ACC112 (cell line): Measurements from ENCODE around the gene ACSM6.

Experiments used
- H2AFZ ChIP-seq: fragments of 200-600 bp; sonication (generic); one replicate; pipeline ENCODE4 v1.6.0; 2017; ENCODE audit warnings: antibody characterized with exemption, low read length; ENCODE audit not compliant: unreplicated experiment
- H3K27ac ChIP-seq: fragments of 200-600 bp; sonication (generic); 2 replicates; pipeline ENCODE4 v1.5.1; 2014; ENCODE audit warnings: low read depth, mild to moderate bottlenecking, antibody characterized with exemption, low read length, moderate library complexity
- H3K27me3 ChIP-seq: fragments of 200-600 bp; sonication (generic); 2 replicates; pipeline ENCODE4 v1.6.1; 2014; ENCODE audit warnings: mild to moderate bottlenecking, antibody characterized with exemption, low read length, moderate library complexity, mixed read lengths; ENCODE audit not compliant: insufficient read depth
- H3K36me3 ChIP-seq: fragments of 200-600 bp; sonication (generic); 2 replicates; pipeline ENCODE4 v1.6.1; 2016; ENCODE audit warnings: mild to moderate bottlenecking, antibody characterized with exemption, low read length, moderate library complexity, mixed read lengths; ENCODE audit not compliant: insufficient read depth
- H3K4me1 ChIP-seq: fragments of 200-600 bp; sonication (generic); one replicate; pipeline ENCODE4 v1.6.1; 2016; ENCODE audit warnings: low read length, mixed read lengths; ENCODE audit not compliant: insufficient read depth, unreplicated experiment, control insufficient read depth
- H3K4me3 ChIP-seq: fragments of 200-600 bp; sonication (generic); 2 replicates; pipeline ENCODE4 v1.5.1; 2014; ENCODE audit warnings: mild to moderate bottlenecking, low read depth, low read length
- H3K79me2 ChIP-seq: fragments of 200-600 bp; sonication (generic); one replicate; pipeline ENCODE4 v1.6.0; 2016; ENCODE audit warnings: low read length; ENCODE audit not compliant: control insufficient read depth, unreplicated experiment, insufficient read depth

Gene ACSM6

GRCh38 chr10:95193944-95194343 is at the start of gene ACSM6:
Gene ACSM6, plus strand, starts transcription at chr10:95194238. Its CDS starts 248 bp downstream, at chr10:95194486.
- Histone ChIP-seq H3K4me1 (no peaks in the 10 kb centered on the region), H2AFZ (no peak within 1 kb of the TSS), H3K79me2 (no peaks in the 10 kb centered on the region), H3K4me3 (no peak within 1 kb of the TSS), H3K27ac (no peak within 1 kb of the TSS), H3K36me3 (no peaks in the 10 kb centered on the region), H3K27me3 (peaks cover 16% of the 10 kb centered on the region; the same call in 1 of the 2 replicates)

- Histone ChIP-seq H3K4me1 (no peaks in the 10 kb centered on the region), H3K36me3 (no peaks in the 10 kb centered on the region), H3K79me2 (no peaks in the 10 kb centered on the region), H3K27ac (no peak overlapping the region), H3K4me3 (no peak overlapping the region), H2AFZ (no peak overlapping the region), H3K27me3 (0 out of 2 replicates have a peak, but pooled peaks cover 3% of the 10 kb centered on the region)
These were observed 25.3 kb upstream of the ACSM6 start for GRCh38 chr10:95168694-95169093.

- Histone ChIP-seq H3K79me2 (no peaks in the 10 kb centered on the region), H3K27ac (no peak overlapping the region), H3K4me3 (no peak overlapping the region), H3K36me3 (no peaks in the 10 kb centered on the region), H3K27me3 (0 out of 2 replicates have a peak, but pooled peaks cover 3% of the 10 kb centered on the region), H3K4me1 (no peaks in the 10 kb centered on the region), H2AFZ (no peak overlapping the region)
These were observed 24.5 kb upstream of the ACSM6 start for GRCh38 chr10:95169522-95169921.

GRCh38 chr10:95170790-95171189 is 23.2 kb upstream of the ACSM6 start:
- Histone ChIP-seq H3K79me2 (no peaks in the 10 kb centered on the region), H3K27ac (no peak overlapping the region), H3K27me3 (0 out of 2 replicates have a peak, but pooled peaks cover 3% of the 10 kb centered on the region)

GRCh38 chr10:95171336-95171735 is 22.7 kb upstream of the ACSM6 start:
- peaks cover 7% of the 10 kb centered on the region for H3K27me3 ChIP-seq
- H3K4me1 ChIP-seq = no peaks in the 10 kb centered on the region
- H2AFZ ChIP-seq = no peak overlapping the region
- H3K79me2 ChIP-seq = no peaks in the 10 kb centered on the region
- no peak overlapping the region for H3K4me3 ChIP-seq
- H3K27ac ChIP-seq = no peak overlapping the region
- no peaks in the 10 kb centered on the region for H3K36me3 ChIP-seq

More at GRCh38 chr10:95170790-95171189, 23.2 kb upstream of the ACSM6 start:
- no peak overlapping the region for H3K4me3 ChIP-seq
- H3K36me3 ChIP-seq = no peaks in the 10 kb centered on the region
- no peaks in the 10 kb centered on the region for H3K4me1 ChIP-seq
- H2AFZ ChIP-seq = no peak overlapping the region

GRCh38 chr10:95172851-95173250 is 21.2 kb upstream of the ACSM6 start:
- Histone ChIP-seq H2AFZ (no peak overlapping the region), H3K27ac (no peak overlapping the region), H3K4me3 (no peak overlapping the region), H3K27me3 (peaks cover 17% of the 10 kb centered on the region), H3K79me2 (no peaks in the 10 kb centered on the region), H3K4me1 (no peaks in the 10 kb centered on the region), H3K36me3 (no peaks in the 10 kb centered on the region)

GRCh38 chr10:95176101-95176500 is 17.9 kb upstream of the ACSM6 start:
- Histone ChIP-seq H3K36me3 (no peaks in the 10 kb centered on the region), H3K27ac (no peak overlapping the region), H3K27me3 (peaks cover 24% of the 10 kb centered on the region)

GRCh38 chr10:95177429-95177828 is 16.6 kb upstream of the ACSM6 start:
- Histone ChIP-seq H2AFZ (no peak overlapping the region), H3K79me2 (no peaks in the 10 kb centered on the region), H3K27me3 (peaks cover 35% of the 10 kb centered on the region), H3K27ac (no peak overlapping the region), H3K4me3 (no peak overlapping the region), H3K36me3 (no peaks in the 10 kb centered on the region), H3K4me1 (no peaks in the 10 kb centered on the region)

More at GRCh38 chr10:95176101-95176500, 17.9 kb upstream of the ACSM6 start:
- Histone ChIP-seq H3K4me3 (no peak overlapping the region), H3K79me2 (no peaks in the 10 kb centered on the region), H3K4me1 (no peaks in the 10 kb centered on the region), H2AFZ (no peak overlapping the region)

GRCh38 chr10:95178266-95178665 is 15.8 kb upstream of the ACSM6 start:
- peaks cover 4% of the 10 kb centered on the region for H3K4me1 ChIP-seq
- no peaks in the 10 kb centered on the region for H3K79me2 ChIP-seq
- H3K4me3 ChIP-seq = no peak overlapping the region
- H3K36me3 ChIP-seq = no peaks in the 10 kb centered on the region
- H2AFZ ChIP-seq = no peak overlapping the region
- peaks cover 40% of the 10 kb centered on the region for H3K27me3 ChIP-seq
- no peak overlapping the region for H3K27ac ChIP-seq

GRCh38 chr10:95178797-95179196 is 15.2 kb upstream of the ACSM6 start:
- no peak overlapping the region for H3K4me3 ChIP-seq
- no peaks in the 10 kb centered on the region for H3K79me2 ChIP-seq
- no peak overlapping the region for H3K27ac ChIP-seq
- peaks cover 42% of the 10 kb centered on the region for H3K27me3 ChIP-seq
- H2AFZ ChIP-seq = no peak overlapping the region
- peaks cover 4% of the 10 kb centered on the region for H3K4me1 ChIP-seq
- H3K36me3 ChIP-seq = no peaks in the 10 kb centered on the region

GRCh38 chr10:95181726-95182125 is 12.3 kb upstream of the ACSM6 start:
- Histone ChIP-seq H3K4me3 (no peak overlapping the region), H3K36me3 (no peaks in the 10 kb centered on the region), H2AFZ (no peak overlapping the region), H3K27ac (no peak overlapping the region), H3K4me1 (peaks cover 4% of the 10 kb centered on the region), H3K27me3 (peaks cover 57% of the 10 kb centered on the region), H3K79me2 (no peaks in the 10 kb centered on the region)
